IMR-90 (cell line): ENCODE results near the gene DSG1. TPM values are rescaled to one million over a fixed set of nuclear protein-coding genes. Genes with fewer than 3 reads are reported as not detected.

Experiments used
- ATAC-seq: fragments of 200-7000 bp; cut with Tn5 transposase; 2 replicates; pipeline ENCODE4 v1.9.1; 2020; ENCODE audit warnings: low read depth, mild to moderate bottlenecking, moderate library complexity
- BruUV-seq: library from RNA; stranded (reverse); fragments of 400-500 nt; replicated peaks from 2 replicates; lab custom pipeline; 2021; lab: Mats Ljungman, UMichigan
- CTCF ChIA-PET: fragments of 300-600 bp; formaldehyde crosslinking; extraction: SDS; loops from one replicate; lab custom pipeline; 2021; ENCODE audit warnings: antibody characterized with exemption; lab: Yijun Ruan, JAX
- POLR2A ChIA-PET: fragments of 300-600 bp; sonication (Branson Sonifier 250); formaldehyde crosslinking; loops from one replicate; lab custom pipeline; 2022; ENCODE audit warnings: antibody characterized with exemption; ENCODE audit not compliant: unreplicated experiment; lab: Charles Lee
- DNase-seq: peaks from one replicate; pipeline ENCODE4 v3.0.0; 2013
- H2AFZ ChIP-seq: replicated peaks from 2 replicates; pipeline ENCODE3; 2013; ENCODE audit warnings: low read length, mild to moderate bottlenecking; ENCODE audit not compliant: poor library complexity
- H2AK5ac ChIP-seq: 2 replicates; pipeline ENCODE4 v1.6.1; 2013; ENCODE audit warnings: low read depth, low read length, inconsistent platforms
- H2AK9ac ChIP-seq: replicated peaks from 2 replicates; pipeline ENCODE3; 2013; ENCODE audit warnings: mild to moderate bottlenecking, low read depth, low read length, moderate library complexity; ENCODE audit not compliant: poor library complexity
- H2BK120ac ChIP-seq: 2 replicates; pipeline ENCODE4 v1.6.1; 2013; ENCODE audit warnings: low read depth, low read length, inconsistent platforms
- H2BK15ac ChIP-seq: 3 replicates; pipeline ENCODE4 v1.6.1; 2013; ENCODE audit warnings: low read depth, low read length, inconsistent platforms
- H2BK20ac ChIP-seq: 2 replicates; pipeline ENCODE4 v1.6.1; 2013; ENCODE audit warnings: low read depth, mild to moderate bottlenecking, inconsistent platforms, low read length, moderate library complexity
- H2BK5ac ChIP-seq: 2 replicates; pipeline ENCODE4 v1.6.1; 2013; ENCODE audit warnings: mild to moderate bottlenecking, low read depth, low read length, inconsistent platforms; ENCODE audit not compliant: poor library complexity, severe bottlenecking
- H3K14ac ChIP-seq: replicated peaks from 2 replicates; pipeline ENCODE4 v1.6.1; 2013; ENCODE audit warnings: low read depth, low read length, inconsistent platforms
- H3K18ac ChIP-seq: 2 replicates; pipeline ENCODE4 v1.6.1; 2013; ENCODE audit warnings: low read depth, low read length, control low read depth
- H3K23ac ChIP-seq: 2 replicates; pipeline ENCODE4 v1.6.1; 2013; ENCODE audit warnings: low read depth, low read length, inconsistent platforms
- H3K27ac ChIP-seq: 2 replicates; pipeline ENCODE4 v1.5.1; 2013; ENCODE audit warnings: mild to moderate bottlenecking, control low read depth, low read length; ENCODE audit not compliant: insufficient read depth
- H3K27me3 ChIP-seq: 2 replicates; pipeline ENCODE4 v1.6.1; 2013; ENCODE audit warnings: low read length; ENCODE audit not compliant: control insufficient read depth, insufficient read depth
- H3K36me3 ChIP-seq: 2 replicates; pipeline ENCODE4 v1.6.1; 2013; ENCODE audit warnings: low read length, mixed read lengths; ENCODE audit not compliant: control insufficient read depth, insufficient read depth
- H3K4ac ChIP-seq: 2 replicates; pipeline ENCODE4 v1.6.1; 2013; ENCODE audit warnings: low read depth, low read length, inconsistent platforms
- H3K4me1 ChIP-seq: 2 replicates; pipeline ENCODE4 v1.6.1; 2013; ENCODE audit warnings: low read length, mixed read lengths; ENCODE audit not compliant: control insufficient read depth, insufficient read depth
- H3K4me2 ChIP-seq: 2 replicates; pipeline ENCODE4 v1.6.1; 2013; ENCODE audit warnings: low read depth, mild to moderate bottlenecking, control low read depth, low read length, moderate library complexity
- H3K4me3 ChIP-seq: 2 replicates; pipeline ENCODE4 v1.5.1; 2013; ENCODE audit warnings: low read depth, mild to moderate bottlenecking, control low read depth, low read length, moderate library complexity; ENCODE audit not compliant: insufficient read depth
- H3K56ac ChIP-seq: 2 replicates; pipeline ENCODE4 v1.6.1; 2013; ENCODE audit warnings: low read length, inconsistent platforms; ENCODE audit not compliant: insufficient read depth; ENCODE audit errors: extremely low read depth
- H3K79me1 ChIP-seq, 2 experiments: 2 replicates each; pipeline ENCODE4 v1.6.1; 2013; ENCODE audit warnings: low read length in 2 of 2, inconsistent platforms in 1 of 2, low read depth in 1 of 2
- H3K9ac ChIP-seq: 2 replicates; pipeline ENCODE4 v1.6.1; 2013; ENCODE audit warnings: low read depth, low read length, control low read depth
- H3K9me1 ChIP-seq: 2 replicates; pipeline ENCODE4 v1.6.1; 2013; ENCODE audit warnings: low read length, inconsistent platforms; ENCODE audit not compliant: insufficient read depth
- H3K9me3 ChIP-seq: 2 replicates; pipeline ENCODE4 v1.6.1; 2013; ENCODE audit warnings: low read length; ENCODE audit not compliant: control insufficient read depth, insufficient read depth
- H4K20me1 ChIP-seq: 2 replicates; pipeline ENCODE4 v1.6.1; 2013; ENCODE audit warnings: low read length, inconsistent platforms; ENCODE audit not compliant: insufficient read depth
- H4K5ac ChIP-seq: 2 replicates; pipeline ENCODE4 v1.6.1; 2013; ENCODE audit warnings: mild to moderate bottlenecking, low read depth, low read length, control low read depth
- H4K8ac ChIP-seq, 2 experiments: 2 replicates each; pipeline ENCODE4 v1.6.1; 2013; ENCODE audit warnings: low read depth in 2 of 2, low read length in 2 of 2, control low read depth in 1 of 2, inconsistent platforms in 1 of 2
- H4K91ac ChIP-seq: 2 replicates; pipeline ENCODE4 v1.6.1; 2013; ENCODE audit warnings: low read depth, low read length, inconsistent platforms; ENCODE audit not compliant: insufficient read depth
- CEBPB ChIP-seq: IDR thresholded peaks from 2 replicates; pipeline ENCODE4 v1.6.1; 2012; ENCODE audit warnings: low read depth, low read length, improper control_type of control experiment
- CHD1 ChIP-seq: IDR thresholded peaks from 2 replicates; pipeline ENCODE4 v1.6.1; 2012; ENCODE audit warnings: low read depth, low read length, improper control_type of control experiment
- FOS ChIP-seq: fragments of 150-350 bp; IDR thresholded peaks from 2 replicates; pipeline ENCODE4 v1.6.1; 2016; ENCODE audit warnings: low read depth, low read length
- MAFK ChIP-seq: IDR thresholded peaks from 2 replicates; pipeline ENCODE4 v1.6.1; 2012; ENCODE audit warnings: low read depth, low read length, improper control_type of control experiment
- MXI1 ChIP-seq: IDR thresholded peaks from 2 replicates; pipeline ENCODE4 v1.6.1; 2012; ENCODE audit warnings: low read depth, mild to moderate bottlenecking, low read length, moderate library complexity, borderline replicate concordance
- NFE2L2 ChIP-seq: fragments of 150-350 bp; IDR thresholded peaks from 2 replicates; pipeline ENCODE4 v1.6.1; 2016; ENCODE audit warnings: low read depth, mild to moderate bottlenecking, low read length
- WGBS, 2 experiments: methylation state at CpG; one replicate each; pipeline versions ENCODE4 v1.1.5 to v1.1.7; 2013; ENCODE audit warnings: missing lambda C conversion rate in 2 of 2; ENCODE audit not compliant: insufficient read length in 1 of 2; ENCODE audit errors: extremely low coverage in 2 of 2; 5-methylcytosine and 5-hydroxymethylcytosine counted together
- dilution Hi-C: fragments of 300-500 bp; cut with HindIII; formaldehyde crosslinking; loops from one replicate; pipeline ENCODE4 v1.14.3; 2018; ENCODE audit warnings: low sequenced_read_pairs; ENCODE audit not compliant: unreplicated experiment
- in situ Hi-C: fragments of 300-500 bp; cut with MboI; formaldehyde crosslinking; loops from 3 replicates; pipeline ENCODE4 v1.14.3; 2019; ENCODE audit warnings: low sequenced_read_pairs, inconsistent platforms, mixed read lengths
- intact Hi-C: fragments of 100-400 bp; cut with micrococcal nuclease; formaldehyde crosslinking; loops from 2 replicates; pipeline ENCODE4 v1.10.0; 2022
- polyA plus RNA-seq, 3 experiments: library from polyadenylated mRNA; depleted of rRNA; stranded (reverse); fragments of >200 nt; gene quantifications; 2 replicates each; pipeline ENCODE4 v1.2.3, GENCODE V29; 2012; ENCODE audit warnings: low replicate concordance in 1 of 3
- total RNA-seq: library from RNA; depleted of rRNA; stranded (reverse); fragments of >200 nt; gene quantifications from 2 replicates; pipeline ENCODE4 v1.2.3, GENCODE V29; 2012

Gene DSG1
- total and polyA plus RNA-seq, 2 of the 4 experiments (the other 2 are of a cell fraction): not detected

- ChIA-PET POLR2A (no interaction called here), CTCF (no interaction called here)
- Histone ChIP-seq H2AFZ (no peak overlapping the region), H4K20me1 (no peaks in the 10 kb centered on the region), H2BK120ac (no peak overlapping the region), H4K91ac (no peak overlapping the region), H2BK5ac (no peak overlapping the region), H3K9me1 (no peaks in the 10 kb centered on the region), H4K8ac (no peak overlapping the region), H3K4me1 (no peaks in the 10 kb centered on the region), H2BK20ac (no peak overlapping the region), H3K79me1 (no peaks in the 10 kb centered on the region), H3K4me3 (no peak overlapping the region), H4K5ac (no peak overlapping the region), H3K23ac (no peak overlapping the region), H2AK5ac (no peak overlapping the region), H3K27me3 (no peaks in the 10 kb centered on the region), H3K36me3 (no peaks in the 10 kb centered on the region), H3K56ac (no peak overlapping the region), H3K9me3 (no peaks in the 10 kb centered on the region), H3K4ac (no peak overlapping the region), H2BK15ac (no peak overlapping the region), H3K27ac (no peak overlapping the region), H2AK9ac (no peak overlapping the region), H3K14ac (no peak overlapping the region), H3K9ac (no peak overlapping the region), H3K18ac (no peak overlapping the region), H3K4me2 (no peak overlapping the region)
- ATAC-seq: no peak
- 63% methylated on average over 3 of the region's 6 CpGs; no CpG with 5 or more reads in 1 of the 2 experiments for WGBS, 2 experiments
- intact Hi-C loops (no loop called here), in situ Hi-C loops (no loop called here), dilution Hi-C loops (no loop called here)
- no TSS peak for BruUV-seq
- TF ChIP-seq MAFK (no peak), CEBPB (no peak), FOS (no peak), CHD1 (no peak), NFE2L2 (no peak), MXI1 (no peak)
- no peak for DNase-seq
Measured at GRCh38 chr18:31396796-31397612, 79.0 kb downstream of the DSG1 start.
